Measurements from ENCODE around the gene HAGH.

The HAGH gene

DNA sequence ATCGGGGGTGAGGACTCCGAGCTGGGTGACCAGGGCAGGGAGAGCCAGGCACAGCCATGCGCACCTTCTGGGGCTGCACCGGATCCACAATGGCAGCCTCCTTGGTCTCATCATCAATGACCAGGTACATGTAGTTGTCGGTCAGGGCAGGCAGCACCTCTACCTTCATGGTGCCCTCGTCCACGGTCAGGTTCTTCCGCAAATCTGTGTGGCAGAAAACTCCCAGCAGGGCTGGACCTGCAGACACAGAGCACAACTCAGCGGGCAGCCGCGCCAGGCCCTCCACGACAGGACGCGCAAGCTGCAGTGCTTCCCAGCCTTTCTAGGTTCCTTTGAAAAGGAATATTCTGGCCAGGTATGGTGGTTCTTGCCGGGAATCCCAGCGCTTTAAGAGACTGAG, 3.8 kb downstream of the HAGH start:
- H3K9me3 ChIP-seq (ENCODE audit: severe bottlenecking), result no peaks in the 10 kb centered on the region
- TF ChIP-seq, protein P1, sequence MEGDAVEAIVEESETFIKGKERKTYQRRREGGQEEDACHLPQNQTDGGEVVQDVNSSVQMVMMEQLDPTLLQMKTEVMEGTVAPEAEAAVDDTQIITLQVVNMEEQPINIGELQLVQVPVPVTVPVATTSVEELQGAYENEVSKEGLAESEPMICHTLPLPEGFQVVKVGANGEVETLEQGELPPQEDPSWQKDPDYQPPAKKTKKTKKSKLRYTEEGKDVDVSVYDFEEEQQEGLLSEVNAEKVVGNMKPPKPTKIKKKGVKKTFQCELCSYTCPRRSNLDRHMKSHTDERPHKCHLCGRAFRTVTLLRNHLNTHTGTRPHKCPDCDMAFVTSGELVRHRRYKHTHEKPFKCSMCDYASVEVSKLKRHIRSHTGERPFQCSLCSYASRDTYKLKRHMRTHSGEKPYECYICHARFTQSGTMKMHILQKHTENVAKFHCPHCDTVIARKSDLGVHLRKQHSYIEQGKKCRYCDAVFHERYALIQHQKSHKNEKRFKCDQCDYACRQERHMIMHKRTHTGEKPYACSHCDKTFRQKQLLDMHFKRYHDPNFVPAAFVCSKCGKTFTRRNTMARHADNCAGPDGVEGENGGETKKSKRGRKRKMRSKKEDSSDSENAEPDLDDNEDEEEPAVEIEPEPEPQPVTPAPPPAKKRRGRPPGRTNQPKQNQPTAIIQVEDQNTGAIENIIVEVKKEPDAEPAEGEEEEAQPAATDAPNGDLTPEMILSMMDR (IDR thresholded peaks at IDR 0.05; ENCODE audit: low read depth, low read length), result no peak
- no peaks in the 10 kb centered on the region for H3K27me3 ChIP-seq (ENCODE audit: insufficient read depth, low read depth, severe bottlenecking)
- no peak overlapping the region for H3K4me3 ChIP-seq (ENCODE audit: low read depth, low read length)
- peaks cover 24% of the 10 kb centered on the region for H3K36me3 ChIP-seq
- no peak for DNase-seq
- no peak overlapping the region for H3K27ac ChIP-seq

DNA sequence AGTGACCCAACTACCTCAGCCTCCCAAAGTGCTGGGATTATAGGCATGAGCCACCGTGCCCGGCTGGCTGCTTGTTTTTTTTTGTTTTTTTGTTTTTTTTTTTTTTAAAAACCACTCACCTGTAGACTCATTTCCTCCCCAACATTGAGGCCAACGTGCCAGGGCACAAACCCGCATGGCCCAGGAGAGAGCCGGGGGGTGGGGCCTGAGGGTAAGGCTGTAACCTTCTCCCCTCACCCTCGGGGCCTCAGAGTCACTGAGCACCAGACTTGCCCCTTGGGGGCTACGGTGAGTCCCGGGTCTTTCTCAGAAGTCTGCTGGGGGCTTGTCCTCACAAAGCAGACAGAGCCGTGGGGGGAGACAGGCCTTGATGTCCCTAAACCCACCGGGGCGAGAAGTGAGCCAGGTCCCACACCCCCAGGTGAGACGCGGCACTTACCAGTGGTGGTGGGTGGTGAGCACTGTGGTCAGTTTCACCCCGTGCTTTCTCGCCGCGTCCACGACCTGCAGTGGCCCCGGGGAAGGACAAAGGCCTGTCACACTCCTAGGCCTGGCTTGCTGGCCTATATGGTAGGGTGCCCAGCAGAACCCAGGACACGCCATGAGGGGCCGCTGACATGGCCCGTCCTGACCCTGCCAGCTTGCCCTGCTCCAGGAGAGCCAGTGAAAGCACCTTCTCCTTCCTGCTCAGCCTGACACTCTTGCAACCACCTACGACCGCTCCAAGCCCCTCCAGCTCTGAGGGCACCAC, 4.6 kb downstream of the HAGH start:
- no peak overlapping the region for H3K4me3 ChIP-seq (ENCODE audit: low read depth, low read length)
- no peaks in the 10 kb centered on the region for H3K27me3 ChIP-seq (ENCODE audit: insufficient read depth, low read depth, severe bottlenecking)
- TF ChIP-seq, protein P1 (IDR thresholded peaks at IDR 0.05; ENCODE audit: low read depth, low read length), result no peak
- H3K27ac ChIP-seq, result no peak overlapping the region
- H3K9me3 ChIP-seq (ENCODE audit: severe bottlenecking), result no peaks in the 10 kb centered on the region
- H3K36me3 ChIP-seq, result peaks cover 26% of the 10 kb centered on the region
- DNase-seq, result no peak

DNA sequence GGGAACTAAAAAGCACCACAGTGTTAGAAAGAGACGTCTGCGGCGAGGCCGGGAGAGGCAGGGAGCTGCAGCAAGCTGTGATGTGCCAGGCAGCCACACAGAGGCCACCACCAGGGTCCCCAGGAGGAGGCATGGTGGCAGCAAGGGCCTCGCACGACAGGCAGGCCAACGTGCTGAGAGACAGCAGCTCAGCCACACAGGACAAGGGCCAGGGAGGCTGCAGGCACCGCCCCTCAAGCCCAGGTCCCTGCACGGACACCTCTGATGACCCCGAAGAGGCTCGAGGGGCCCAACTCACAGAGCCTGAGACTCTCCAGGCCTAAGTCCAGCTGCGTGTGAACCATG, 5.7 kb downstream of the HAGH start:
- Histone ChIP-seq H3K27me3 (ENCODE audit: insufficient read depth, low read depth, severe bottlenecking) (no peaks in the 10 kb centered on the region), H3K4me3 (ENCODE audit: low read depth, low read length) (no peak overlapping the region), H3K27ac (no peak overlapping the region), H3K36me3 (peaks cover 34% of the 10 kb centered on the region), H3K9me3 (ENCODE audit: severe bottlenecking) (no peaks in the 10 kb centered on the region)
- TF ChIP-seq, protein P1 (IDR thresholded peaks at IDR 0.05; ENCODE audit: low read depth, low read length), result no peak
- DNase-seq, result no peak

DNA sequence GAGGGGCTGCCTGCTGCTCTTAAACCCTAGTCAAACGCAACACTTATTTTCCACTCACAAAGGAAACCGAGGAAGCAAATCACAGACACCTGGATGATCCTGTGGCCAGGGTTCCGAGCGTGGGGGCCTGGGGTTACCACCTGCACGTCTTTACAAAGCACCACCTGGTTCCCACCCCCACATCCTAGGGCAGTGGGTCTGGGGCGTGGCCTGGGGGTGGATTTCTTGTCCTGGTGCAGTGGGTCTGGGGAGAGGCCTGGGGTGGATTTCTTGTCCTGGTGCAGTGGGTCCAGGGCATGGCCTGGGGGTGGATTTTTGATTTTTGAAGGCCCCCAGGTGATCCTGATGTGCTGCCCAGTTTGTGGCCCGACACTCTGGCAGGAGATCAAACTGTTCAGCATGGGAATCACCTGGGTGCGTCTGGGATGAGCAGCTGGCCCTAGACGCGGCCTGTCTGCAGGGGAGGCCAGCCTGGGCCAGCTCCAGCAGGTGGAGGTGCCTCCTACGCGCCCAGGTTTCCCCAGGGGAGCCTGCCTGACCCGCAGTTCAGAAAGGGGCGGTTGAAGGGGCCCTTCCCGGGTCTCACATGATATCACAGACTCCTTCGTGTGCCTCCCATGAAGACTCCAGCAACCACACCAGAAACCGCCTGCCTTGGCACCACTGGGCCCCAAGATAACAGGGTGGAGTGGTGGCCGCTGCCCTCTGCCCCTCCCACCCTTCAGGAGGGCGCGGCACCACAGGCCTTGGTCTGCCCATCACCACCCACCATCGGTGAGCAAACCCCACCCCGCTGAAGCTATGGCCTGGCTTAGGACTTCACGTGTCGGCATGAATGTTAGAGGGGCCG, 6.3 kb downstream of the HAGH start:
- TF ChIP-seq, protein P1 (IDR thresholded peaks at IDR 0.05; ENCODE audit: low read depth, low read length), result no peak
- Histone ChIP-seq H3K36me3 (peaks cover 34% of the 10 kb centered on the region), H3K27me3 (ENCODE audit: insufficient read depth, low read depth, severe bottlenecking) (no peaks in the 10 kb centered on the region), H3K9me3 (ENCODE audit: severe bottlenecking) (no peaks in the 10 kb centered on the region), H3K4me3 (ENCODE audit: low read depth, low read length) (no peak overlapping the region), H3K27ac (no peak overlapping the region)
- DNase-seq, result no peak

DNA sequence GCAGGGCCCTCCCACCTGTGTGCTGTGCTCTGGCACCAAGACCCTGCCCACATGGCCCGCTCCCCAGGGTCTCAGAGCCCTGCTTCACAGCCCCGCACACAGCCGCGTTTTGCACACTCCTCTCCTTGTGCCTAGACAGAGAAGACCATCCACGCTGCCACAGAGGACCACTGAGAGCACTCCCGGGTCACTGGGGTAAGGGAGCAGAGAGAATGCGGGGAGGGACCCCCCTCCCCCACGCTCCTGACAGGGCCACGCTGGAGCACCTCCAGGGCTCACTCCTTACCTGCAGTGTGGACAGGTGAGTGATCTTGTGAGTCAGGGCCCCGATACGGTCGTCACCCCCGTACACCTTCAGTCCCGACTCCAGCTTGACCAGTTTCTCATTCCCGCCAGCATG, 7.0 kb downstream of the HAGH start:
- H3K27me3 ChIP-seq (ENCODE audit: insufficient read depth, low read depth, severe bottlenecking), result no peaks in the 10 kb centered on the region
- no peak overlapping the region for H3K27ac ChIP-seq
- H3K9me3 ChIP-seq (ENCODE audit: severe bottlenecking), result no peaks in the 10 kb centered on the region
- no peak overlapping the region for H3K4me3 ChIP-seq (ENCODE audit: low read depth, low read length)
- H3K36me3 ChIP-seq, result peaks cover 34% of the 10 kb centered on the region
- no peak for DNase-seq
- TF ChIP-seq, protein P1 (IDR thresholded peaks at IDR 0.05; ENCODE audit: low read depth, low read length), result no peak
